ENCODE data around the gene SPRYD3.

The SPRYD3 gene

GRCh38 chr12:53014709-53015108 is 64.5 kb downstream of the SPRYD3 start:
- Histone ChIP-seq H3K27me3 (ENCODE audit: control insufficient read depth, insufficient read depth, low read length) (no peaks in the 10 kb centered on the region), H3K4me3 (ENCODE audit: low read length) (no peak overlapping the region), H3K4me1 (ENCODE audit: control insufficient read depth, insufficient read depth, low read length) (no peaks in the 10 kb centered on the region), H3K36me3 (ENCODE audit: control insufficient read depth, insufficient read depth, low read length) (peaks cover 4% of the 10 kb centered on the region), H3K9ac (ENCODE audit: low read length) (no peak overlapping the region), H3K27ac (ENCODE audit: low read depth, low read length) (no peak overlapping the region)

All from rectal smooth muscle tissue (tissue), 1 donor.